GM18873 (cell line): ENCODE measurements around the gene SPCS1.
"Not testable (repeated sequence)": the region's sequence is repeated elsewhere in the genome, so short reads cannot be mapped to it uniquely, and the experiment has no call there.

Source experiments
- ATAC-seq: cut with Tn5 transposase; IDR thresholded peaks from one replicate; pipeline ENCODE4 v1.9.1; 2021; ENCODE audit warnings: mild to moderate bottlenecking, moderate library complexity, moderate number of reproducible peaks; ENCODE audit not compliant: unreplicated experiment, low FRiP score

Gene SPCS1

DNA sequence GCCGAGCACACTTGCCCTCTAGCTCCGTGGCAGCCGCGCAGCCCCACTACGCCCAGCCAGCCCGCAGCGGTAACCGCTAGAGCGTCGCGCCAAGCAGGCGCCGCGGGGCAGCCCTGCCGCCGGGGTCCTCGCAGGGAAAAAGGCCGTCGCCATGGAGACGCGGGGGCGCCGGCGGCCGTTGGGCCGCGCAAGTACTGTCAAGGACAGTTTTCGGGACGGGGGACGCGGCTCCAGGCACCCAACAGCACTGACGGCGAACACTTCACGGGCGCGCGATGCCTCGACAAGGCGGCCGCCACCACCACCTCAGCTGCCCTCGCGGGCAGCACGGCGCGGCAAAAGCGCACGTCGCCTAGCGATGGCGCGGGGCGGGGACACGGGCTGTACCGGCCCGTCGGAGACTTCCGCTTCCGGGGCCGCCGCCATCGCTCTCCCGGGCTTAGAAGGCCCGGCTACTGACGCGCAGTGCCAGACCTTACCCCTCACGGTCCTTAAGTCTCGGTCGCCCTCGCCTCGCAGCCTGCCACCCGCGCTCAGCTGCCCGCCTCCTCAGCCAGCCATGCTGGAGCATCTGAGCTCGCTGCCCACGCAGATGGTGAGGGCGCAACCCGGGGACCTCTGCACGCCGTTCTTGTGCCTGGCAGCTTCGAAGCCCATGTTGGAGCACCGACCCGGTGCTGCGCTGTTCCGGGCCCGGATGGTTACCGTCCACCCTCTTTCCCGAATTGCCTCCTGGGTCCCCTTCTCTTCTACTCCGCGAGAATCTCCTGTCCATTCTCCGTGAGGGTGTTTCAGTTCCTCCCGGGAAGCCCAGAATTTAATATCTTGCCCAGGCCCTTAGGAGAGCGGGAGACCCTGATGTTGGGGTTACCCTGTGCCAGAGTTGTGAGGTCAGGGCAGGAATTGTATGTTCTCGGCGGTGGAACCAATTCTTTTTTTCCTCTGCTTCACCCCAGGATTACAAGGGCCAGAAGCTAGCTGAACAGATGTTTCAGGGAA lies at the start of gene SPCS1, which contains the start of gene GLT8D1:
Gene SPCS1, plus strand, starts transcription at position 419 of the 999 bp plus-strand sequence. Its CDS starts 141 bp downstream, at position 560.
Gene GLT8D1, minus strand, starts transcription at position 104 of the 999 bp plus-strand sequence. CDS start 5,331 bp downstream, outside the sequence.
- peak; percentile 57 for ATAC-seq

DNA sequence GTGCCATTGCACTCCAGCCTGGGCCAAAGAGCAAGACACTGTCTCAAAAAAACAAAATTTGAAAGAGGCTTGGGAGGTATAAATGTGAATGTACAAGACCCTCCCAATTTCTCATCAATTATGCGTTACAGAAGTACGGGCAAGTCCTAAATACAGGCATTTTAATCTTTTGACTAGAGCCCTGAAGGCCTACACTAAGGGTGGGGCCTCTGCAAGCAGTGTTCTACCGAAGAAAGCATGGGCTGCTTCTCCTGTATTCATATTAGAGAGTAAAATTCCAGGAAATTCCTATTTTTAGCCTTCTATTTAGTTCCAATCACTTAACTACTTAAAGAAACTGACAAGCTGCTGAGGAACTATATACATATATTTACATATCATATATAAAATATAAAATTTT lies 45.9 kb upstream of the SPCS1 start:
- no peak for ATAC-seq

DNA sequence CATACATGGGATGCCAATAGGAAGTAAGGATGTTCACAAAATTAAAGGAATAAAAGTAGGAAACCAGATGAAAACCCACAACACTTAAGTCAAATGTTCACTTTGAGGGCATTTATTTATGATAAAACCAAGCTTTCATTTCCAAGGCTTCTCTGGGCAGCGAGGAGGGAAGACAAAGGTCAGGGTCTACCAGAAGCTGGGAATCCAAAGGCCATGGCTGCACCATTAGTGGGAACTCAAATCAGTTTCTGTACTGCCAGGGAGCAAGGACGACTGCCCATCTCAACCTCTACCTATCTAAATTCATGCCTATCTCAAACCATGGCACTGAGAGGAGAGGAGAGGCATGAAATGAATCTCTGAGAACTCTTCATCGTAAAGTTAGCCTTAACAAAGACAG lies 42.8 kb upstream of the SPCS1 start:
- no peak for ATAC-seq

DNA sequence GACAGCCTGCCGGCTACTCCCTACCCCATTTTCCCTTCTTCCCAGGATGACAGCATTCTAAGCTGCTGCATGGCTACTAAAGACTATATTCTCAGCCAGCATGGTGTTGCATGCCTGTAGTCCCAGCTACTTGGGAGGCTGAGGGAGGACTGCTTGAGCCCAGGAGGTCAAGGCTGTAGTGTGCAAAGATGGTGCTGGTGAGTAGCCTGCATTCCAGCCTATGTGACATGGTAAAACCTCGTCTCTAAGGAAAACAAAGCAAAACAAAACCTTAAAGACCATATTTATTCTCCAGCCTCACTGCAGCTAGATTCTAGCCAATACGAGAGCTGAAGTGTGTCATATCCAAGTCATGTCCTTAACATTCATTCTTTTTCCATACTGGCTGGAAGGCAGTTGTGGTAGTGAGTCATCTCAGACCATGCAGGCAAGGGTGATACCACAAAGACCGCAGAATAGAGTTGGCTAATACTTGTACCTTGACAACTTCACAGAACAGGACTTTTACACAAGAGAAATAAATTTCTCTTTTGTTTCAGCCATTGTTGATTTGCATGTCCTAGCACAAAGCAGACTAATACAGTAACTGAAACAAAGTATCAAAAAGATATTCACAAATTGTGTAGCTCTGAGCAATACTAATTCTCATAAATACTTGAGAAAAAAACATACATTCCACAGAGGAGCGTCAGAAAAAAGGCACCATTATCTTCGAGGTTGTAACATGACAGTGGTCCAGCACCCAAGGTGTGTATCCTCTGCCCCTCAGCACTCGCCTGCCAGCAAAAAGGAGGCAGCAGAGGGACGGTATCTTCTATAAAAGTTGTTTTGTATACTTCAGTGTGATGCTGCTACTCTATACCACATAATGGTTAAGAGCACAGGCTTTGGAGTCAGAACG lies 35.0 kb upstream of the SPCS1 start:
- ATAC-seq, result peak; percentile 67

DNA sequence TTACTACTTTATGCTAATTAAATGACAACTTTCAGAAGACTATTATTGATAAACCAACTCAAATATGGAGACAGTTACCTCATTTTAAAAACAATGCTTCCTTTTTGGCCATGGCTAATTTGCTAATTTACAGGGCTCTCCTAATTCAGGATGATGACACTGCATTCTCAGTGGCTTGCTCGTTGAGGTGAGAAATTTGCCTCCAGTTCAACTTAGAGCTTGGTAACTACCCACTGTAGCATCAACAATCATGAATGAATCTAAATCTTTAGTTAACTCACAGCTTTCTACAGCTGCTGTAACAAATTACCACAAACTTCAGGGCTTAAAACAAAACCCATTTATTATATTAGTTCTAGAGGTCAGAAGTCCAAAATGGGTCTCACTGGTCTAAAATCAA lies 34.2 kb upstream of the SPCS1 start:
- no peak for ATAC-seq

DNA sequence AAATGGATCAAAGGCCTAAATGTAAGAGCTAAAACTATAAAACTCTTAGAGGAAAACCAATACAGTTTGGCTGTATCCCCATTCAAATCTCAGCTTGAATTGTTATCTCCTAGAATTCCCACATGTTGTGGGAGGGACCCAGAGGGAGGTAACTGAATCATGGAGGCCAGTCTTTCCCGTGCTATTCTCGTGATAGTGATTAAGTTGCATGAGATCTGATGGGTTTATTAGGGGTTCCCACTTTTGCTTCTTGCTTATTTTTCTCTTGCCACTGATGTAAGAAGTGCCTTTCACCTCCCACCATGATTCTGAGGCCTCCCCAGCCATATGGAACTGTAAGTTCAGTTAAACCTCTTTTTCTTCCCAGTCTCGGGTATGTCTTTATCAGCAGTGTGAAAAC lies 29.7 kb upstream of the SPCS1 start:
- ATAC-seq, result not testable (repeated sequence)

DNA sequence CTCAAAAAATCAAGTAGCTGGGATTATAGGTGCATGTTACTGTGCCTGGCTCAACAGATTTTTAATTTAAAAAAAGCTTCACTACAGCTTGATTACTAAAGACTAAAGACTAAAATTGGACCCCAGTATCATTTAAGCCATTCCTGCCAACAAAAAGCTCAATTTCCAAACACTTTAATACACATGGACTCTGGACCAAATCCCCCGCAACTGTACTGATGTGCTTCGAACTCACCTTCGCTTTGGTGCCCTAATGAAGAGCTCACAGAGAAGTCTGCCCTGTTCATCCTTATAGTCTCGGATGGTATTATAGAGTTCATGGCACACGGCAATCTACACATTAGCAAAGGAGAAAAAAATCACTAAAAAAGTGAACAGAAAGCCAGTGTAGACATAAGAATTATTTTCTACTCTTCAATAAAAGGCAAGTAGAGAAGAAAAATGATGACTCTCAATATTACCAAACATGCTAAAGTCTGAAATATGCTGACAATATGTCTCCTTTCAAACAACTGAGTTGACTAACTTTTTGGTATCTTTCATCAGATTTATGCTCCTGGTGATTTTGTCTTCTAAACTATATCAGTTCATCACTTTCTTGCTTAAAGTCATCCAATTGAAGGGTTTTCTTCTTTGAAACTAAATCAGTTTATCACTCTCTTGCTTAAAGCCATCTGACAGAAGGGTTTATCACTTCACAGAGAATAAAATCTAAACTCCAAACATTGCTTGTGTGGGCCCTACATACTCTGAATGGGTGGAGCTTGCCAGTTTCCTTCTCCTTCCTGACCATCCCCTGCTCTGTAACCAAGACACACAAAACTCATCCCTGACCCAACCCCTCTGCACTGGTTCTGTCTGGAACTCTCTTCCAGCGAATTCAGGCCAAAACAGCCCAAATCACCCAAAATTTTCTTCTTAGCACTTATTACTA lies 27.4 kb upstream of the SPCS1 start:
- ATAC-seq, result no peak

DNA sequence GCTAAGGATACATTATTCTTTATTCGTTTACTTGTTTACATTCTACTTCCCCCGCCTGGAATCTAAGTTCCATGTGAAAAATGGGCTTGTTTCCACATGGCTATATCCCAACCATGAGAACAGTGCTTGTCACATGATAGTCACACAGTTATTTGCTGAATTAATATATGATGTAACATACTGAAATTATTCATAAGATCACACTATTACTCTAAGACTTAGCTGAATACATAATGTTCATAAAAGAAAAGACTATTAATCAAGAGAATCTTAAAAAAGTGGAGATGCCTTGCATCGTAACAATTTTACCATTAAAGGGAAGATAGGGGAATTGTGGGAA lies 26.7 kb upstream of the SPCS1 start:
- ATAC-seq, result no peak

DNA sequence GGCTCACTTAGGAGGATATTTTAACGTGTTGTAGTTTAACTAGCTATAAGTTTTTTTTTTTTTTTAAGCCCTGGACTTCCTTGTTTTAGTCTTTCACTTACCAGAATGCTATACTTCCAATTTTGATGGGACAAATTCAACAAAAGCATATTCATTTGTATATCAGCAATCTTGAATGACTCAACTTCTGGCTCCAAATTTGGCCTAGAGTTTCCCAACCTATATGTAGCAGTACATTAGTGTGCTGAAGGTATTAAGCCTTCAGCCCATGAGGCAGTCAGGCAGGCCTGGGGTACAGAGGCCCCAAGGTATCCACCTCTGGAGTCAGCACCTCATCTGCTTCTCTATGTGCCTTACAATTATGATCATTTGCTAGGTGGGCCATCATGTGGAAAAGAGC lies 26.1 kb upstream of the SPCS1 start:
- no peak for ATAC-seq

DNA sequence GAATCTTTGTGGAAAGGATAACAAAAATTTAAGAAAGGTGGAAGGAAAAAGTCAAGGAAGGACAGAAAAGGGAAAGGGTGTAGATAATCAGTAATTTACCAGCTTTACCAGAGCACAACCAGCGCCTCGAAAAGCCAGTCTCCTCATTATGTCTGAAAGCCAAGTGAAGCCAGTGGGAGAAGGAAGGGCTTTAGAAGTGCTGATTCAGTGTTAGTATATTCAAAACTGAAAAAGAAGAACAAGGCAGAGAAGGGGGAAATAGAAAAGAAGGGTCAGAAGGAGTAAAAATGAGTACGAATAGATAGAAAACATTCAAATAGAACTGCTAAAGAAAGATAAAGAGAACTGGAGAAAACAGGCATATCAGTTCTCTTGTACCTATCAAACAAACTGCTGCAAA lies 24.3 kb upstream of the SPCS1 start:
- ATAC-seq, result no peak

DNA sequence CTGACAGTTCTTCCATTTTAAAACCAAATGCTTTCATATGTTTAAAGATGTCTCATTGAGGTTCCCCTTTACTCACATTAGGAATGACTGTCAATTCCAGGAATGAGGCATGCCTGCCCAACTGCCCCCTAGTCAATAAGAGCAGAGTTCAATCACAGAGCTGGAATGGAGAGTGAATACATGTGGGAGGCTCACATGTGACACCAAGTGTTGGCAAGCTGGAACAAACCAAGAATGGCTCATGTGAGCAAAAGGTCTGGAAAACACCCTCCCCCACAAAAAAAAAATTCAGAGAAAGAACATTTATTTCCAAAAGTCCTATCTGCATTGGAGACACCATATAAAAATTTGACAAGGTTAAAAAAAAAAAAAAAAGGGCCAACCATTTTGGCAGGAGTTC lies 23.9 kb upstream of the SPCS1 start:
- ATAC-seq, result no peak

DNA sequence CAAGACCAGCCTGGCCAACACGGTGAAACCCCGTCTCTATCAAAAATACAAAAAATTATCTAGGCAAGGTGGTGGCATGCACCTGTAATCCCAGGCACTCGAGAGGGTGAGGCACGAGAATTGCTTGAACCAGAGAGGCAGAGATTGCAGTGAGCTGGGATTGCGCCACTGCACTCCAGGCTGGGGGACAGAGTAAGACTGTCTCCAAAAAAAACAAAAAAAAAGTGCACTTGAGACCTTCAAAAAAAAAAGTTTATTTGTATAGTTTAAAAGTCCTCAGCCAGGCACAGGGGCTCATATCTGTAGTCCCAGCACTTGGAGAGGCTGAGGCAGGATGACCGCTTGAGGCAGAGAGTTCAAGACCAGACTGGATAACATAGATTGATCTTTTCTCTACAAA lies 22.3 kb upstream of the SPCS1 start:
- no peak for ATAC-seq

DNA sequence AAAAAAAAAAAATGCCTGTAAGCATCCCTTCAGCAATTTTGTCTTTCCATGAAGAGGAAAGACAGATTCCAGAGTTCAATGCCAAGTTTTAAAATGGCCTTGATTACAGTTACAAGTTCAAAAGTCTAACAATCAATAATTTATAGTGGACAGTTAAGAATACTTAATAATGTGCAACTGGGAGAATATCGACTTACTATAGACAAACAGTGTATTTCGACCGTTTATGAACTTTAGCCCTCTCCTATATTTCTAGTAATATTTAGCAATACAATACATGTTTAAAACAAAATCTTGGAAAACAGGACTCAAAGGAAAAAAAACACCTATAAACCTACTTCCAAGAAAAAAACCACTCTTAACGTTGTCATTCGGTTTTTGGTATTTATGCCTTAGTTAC lies 21.7 kb upstream of the SPCS1 start:
- ATAC-seq, result no peak

DNA sequence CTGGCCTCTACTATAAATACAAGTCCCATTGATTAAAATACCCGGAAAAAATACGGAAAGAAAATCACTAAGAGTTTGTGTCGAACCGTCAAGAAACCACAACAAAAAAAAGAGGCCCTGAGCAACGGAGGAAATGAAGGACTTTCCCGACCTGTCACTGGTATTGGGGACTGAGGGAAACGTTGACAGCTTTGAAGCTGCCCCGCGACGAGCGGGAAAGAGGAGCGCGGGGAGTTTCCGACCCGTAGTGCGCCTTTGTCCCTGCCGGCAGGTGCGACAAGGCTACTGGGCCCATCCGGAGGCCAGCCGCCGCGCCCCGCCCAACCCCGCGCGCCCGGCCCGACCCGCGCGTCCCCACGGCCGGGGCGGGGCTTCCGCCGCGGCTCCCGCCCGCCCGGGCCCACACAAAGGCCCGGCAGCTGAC lies 20.6 kb upstream of the SPCS1 start:
- peak; percentile 58 for ATAC-seq

DNA sequence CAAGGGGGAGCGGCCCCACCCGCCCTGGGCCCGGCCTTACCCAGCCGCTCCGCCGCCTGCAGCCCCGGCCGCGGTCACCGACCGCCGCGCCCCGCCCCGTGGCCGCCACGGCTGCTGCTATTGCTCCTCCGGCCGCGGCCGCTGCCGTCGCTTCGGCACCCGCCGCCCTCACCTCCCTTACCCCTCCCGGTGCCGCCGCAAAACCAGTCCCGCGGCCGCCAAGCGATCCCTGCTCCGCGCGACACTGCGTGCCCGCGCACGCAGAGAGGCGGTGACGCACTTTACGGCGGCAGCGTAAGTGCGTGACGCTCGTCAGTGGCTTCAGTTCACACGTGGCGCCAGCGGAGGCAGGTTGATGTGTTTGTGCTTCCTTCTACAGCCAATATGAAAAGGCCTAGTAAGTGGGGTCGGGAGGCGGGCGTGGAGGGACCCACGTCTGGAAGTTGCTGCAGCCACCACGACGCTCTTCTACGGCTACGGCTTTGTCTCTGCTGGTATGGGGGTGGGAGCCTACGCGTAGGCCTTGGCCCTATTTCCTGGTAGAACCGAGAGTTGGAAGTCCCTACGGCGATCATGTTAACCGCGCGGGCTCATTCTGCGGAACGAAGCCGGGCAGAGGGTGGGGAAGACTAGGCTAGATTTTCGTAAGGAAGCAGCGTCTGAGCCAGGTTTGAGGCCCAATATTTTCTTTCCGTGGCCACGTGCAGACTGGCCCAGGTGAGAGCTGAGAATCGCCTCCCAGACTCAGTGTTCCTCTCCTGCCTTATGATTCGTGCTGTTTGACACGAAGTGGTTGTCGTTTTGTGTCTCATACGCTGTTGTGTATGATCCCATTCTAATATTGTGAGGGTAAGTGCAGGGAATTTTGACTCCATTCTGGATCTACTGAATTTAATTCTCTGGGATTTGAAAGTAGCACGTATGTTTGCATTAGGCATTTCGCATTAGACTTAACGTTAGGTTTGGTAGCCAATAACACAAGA lies 19.9 kb upstream of the SPCS1 start, which contains the start of the genes GNL3 and PBRM1:
Gene GNL3, plus strand, starts transcription at position 324 of the 983 bp plus-strand sequence. Its CDS starts 61 bp downstream, at position 385.
Gene PBRM1, minus strand, starts transcription at position 205 of the 983 bp plus-strand sequence.
- peak; percentile 65 for ATAC-seq

DNA sequence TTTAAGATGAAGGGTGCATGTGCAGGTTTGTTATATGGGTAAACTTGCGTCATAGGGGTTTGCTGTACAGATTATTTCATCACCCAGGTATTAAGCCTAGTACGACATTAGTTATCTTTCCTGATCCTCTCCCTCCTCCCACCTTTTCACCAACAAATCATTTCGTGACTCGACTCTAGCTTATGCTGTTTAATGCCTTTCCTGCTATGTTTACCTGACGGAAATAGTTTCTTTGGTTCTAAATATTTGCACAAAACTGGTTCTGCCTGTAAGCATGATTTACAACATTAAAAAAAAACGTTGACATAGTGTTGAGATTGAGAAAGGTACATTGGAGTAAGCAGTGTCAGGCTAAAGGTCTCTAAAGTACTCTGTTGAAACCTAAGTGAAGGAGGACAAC lies 17.6 kb upstream of the SPCS1 start:
- no peak for ATAC-seq

DNA sequence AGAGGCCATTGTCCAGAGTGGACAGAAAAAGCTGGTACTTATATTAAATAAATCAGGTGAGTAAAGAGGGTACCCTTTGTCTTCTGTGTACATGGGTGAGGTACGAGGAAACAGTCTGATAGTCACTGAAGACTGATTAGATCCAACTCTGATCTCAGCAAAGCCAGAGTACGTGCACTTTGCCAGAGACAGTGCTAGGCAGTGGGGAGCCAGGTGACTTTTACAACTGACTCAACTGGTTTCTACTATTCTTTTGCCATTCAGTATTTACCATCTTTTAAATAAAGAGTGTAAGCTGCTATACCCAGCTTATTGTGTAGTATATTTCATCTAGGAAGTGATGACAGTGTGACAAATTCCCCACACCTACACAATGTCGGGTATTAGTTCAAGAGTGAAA lies 16.8 kb upstream of the SPCS1 start:
- ATAC-seq, result no peak

DNA sequence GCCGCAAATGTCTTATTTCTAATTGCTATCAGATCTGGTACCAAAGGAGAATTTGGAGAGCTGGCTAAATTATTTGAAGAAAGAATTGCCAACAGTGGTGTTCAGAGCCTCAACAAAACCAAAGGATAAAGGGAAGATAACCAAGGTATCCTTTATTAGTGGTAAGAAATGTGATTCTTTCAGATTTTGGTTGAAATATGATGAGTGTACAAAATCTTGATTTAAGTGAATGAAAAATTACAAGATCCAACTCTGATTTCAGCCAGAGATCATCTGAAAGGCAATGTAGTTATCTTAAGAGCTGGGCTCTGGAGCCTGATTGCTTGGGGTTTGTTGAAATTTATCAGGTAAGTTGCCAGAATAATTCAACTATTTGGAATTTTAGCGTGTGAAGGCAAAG lies 15.3 kb upstream of the SPCS1 start:
- ATAC-seq, result no peak

DNA sequence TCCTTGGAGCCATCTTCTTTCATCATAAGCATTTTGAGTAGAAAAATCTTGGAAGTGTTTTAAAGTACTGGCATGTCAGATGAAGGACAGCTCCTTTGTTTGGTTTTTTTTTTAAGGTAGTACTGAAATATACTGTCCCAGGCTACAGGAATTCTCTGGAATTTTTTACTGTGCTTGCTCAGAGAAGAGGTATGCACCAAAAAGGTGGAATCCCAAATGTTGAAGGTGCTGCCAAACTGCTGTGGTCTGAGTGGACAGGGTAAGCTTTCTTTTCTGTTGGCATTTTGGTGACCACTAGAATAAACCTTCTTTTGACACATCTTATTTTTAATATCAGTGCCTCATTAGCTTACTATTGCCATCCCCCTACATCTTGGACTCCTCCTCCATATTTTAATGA lies 12.8 kb upstream of the SPCS1 start:
- no peak for ATAC-seq
